Activated CD4-positive, alpha-beta memory T cell treated with anti-CD3 and anti-CD28 coated beads for 36 hours (primary cell): Measurements from ENCODE around the gene MRPS31. TPM values are rescaled to one million over a fixed set of nuclear protein-coding genes. Genes with fewer than 3 reads are reported as not detected.
"Not testable (repeated sequence)": the region's sequence is repeated elsewhere in the genome, so short reads cannot be mapped to it uniquely, and the experiment has no call there.

Experiments
- CTCF ChIA-PET: fragments of 350-600 bp; sonication (Branson Sonifier 250); formaldehyde crosslinking; loops from one replicate; lab custom pipeline; 2021; ENCODE audit warnings: antibody characterized with exemption, inconsistent platforms; lab: Charles Lee
- POLR2A ChIA-PET: fragments of 350-600 bp; sonication (Branson Sonifier 250); formaldehyde crosslinking; loops from one replicate; lab custom pipeline; 2021; ENCODE audit warnings: antibody characterized with exemption; lab: Charles Lee
- DNase-seq: peaks from one replicate; pipeline ENCODE4 v3.0.0-alpha.2; 2020
- H3K27ac Mint-ChIP-seq: one replicate; pipeline ENCODE4 v1.8.0; 2021; ENCODE audit warnings: mixed read lengths
- H3K27me3 Mint-ChIP-seq: one replicate; pipeline ENCODE4 v1.8.0; 2021; ENCODE audit warnings: mixed read lengths
- H3K36me3 Mint-ChIP-seq: one replicate; pipeline ENCODE4 v1.8.0; 2021; ENCODE audit warnings: mixed read lengths
- H3K4me1 Mint-ChIP-seq: one replicate; pipeline ENCODE4 v1.8.0; 2021; ENCODE audit warnings: low read depth, mixed read lengths
- H3K4me3 Mint-ChIP-seq: one replicate; pipeline ENCODE4 v1.8.0; 2021; ENCODE audit warnings: mild to moderate bottlenecking, mixed read lengths
- H3K9me3 Mint-ChIP-seq: one replicate; pipeline ENCODE4 v1.8.0; 2021; ENCODE audit warnings: mixed read lengths
- intact Hi-C: fragments of 100-400 bp; cut with micrococcal nuclease; formaldehyde crosslinking; loops from one replicate; pipeline ENCODE4 v1.15.1; 2023
- total RNA-seq, 2 experiments: library from RNA; stranded (reverse); gene quantifications; one replicate each; pipeline ENCODE4 v1.2.3, GENCODE V29; 2021

Gene MRPS31
- total RNA-seq, 2 experiments from 2014 or later, result 35.6 to 40.4 TPM

GRCh38 chr13:40755082-40755700 lies 15.8 kb downstream of the MRPS31 start:
- CTCF ChIA-PET, result no interaction called here
- no peak for DNase-seq
- H3K9me3 Mint-ChIP-seq, result no peaks in the 10 kb centered on the region
- H3K4me1 Mint-ChIP-seq, result peaks cover 7% of the 10 kb centered on the region
- intact Hi-C loops, result no loop called here
- POLR2A ChIA-PET, result no interaction called here
- peaks cover 37% of the 10 kb centered on the region for H3K36me3 Mint-ChIP-seq
- H3K4me3 Mint-ChIP-seq, result no peak overlapping the region
- H3K27me3 Mint-ChIP-seq, result no peaks in the 10 kb centered on the region
- H3K27ac Mint-ChIP-seq, result no peak overlapping the region

GRCh38 chr13:40749327-40749726 lies 21.7 kb downstream of the MRPS31 start:
- ChIA-PET POLR2A (no interaction called here), CTCF (interaction anchor here (1.7 kb wide), 1 partner anchor 28 kb away, joined by 5 read pairs; no protein-coding TSS in a partner anchor)
- intact Hi-C loops, result no loop called here
- H3K36me3 Mint-ChIP-seq, result peaks cover 17% of the 10 kb centered on the region
- H3K4me3 Mint-ChIP-seq, result no peak overlapping the region
- no peak for DNase-seq
- no peak overlapping the region for H3K27ac Mint-ChIP-seq
- no peaks in the 10 kb centered on the region for H3K27me3 Mint-ChIP-seq
- H3K9me3 Mint-ChIP-seq, result no peaks in the 10 kb centered on the region
- peaks cover 7% of the 10 kb centered on the region for H3K4me1 Mint-ChIP-seq

GRCh38 chr13:40735232-40735548 lies 35.8 kb downstream of the MRPS31 start:
- H3K9me3 Mint-ChIP-seq, H3K27me3 Mint-ChIP-seq, H3K27ac Mint-ChIP-seq, H3K36me3 Mint-ChIP-seq, DNase-seq, POLR2A ChIA-PET, H3K4me1 Mint-ChIP-seq, CTCF ChIA-PET, H3K4me3 Mint-ChIP-seq, intact Hi-C loops: not testable (repeated sequence)

GRCh38 chr13:40734536-40735231 lies 36.3 kb downstream of the MRPS31 start:
- H3K4me3 Mint-ChIP-seq, intact Hi-C loops, H3K27ac Mint-ChIP-seq, DNase-seq, H3K4me1 Mint-ChIP-seq, H3K27me3 Mint-ChIP-seq, H3K9me3 Mint-ChIP-seq, POLR2A ChIA-PET, CTCF ChIA-PET: not testable (repeated sequence)
- peaks cover 10% of the 10 kb centered on the region for H3K36me3 Mint-ChIP-seq

GRCh38 chr13:40732658-40733057 lies 38.3 kb downstream of the MRPS31 start:
- Mint-ChIP-seq H3K36me3 (peaks cover 14% of the 10 kb centered on the region), H3K9me3 (no peaks in the 10 kb centered on the region), H3K27ac (no peak overlapping the region), H3K4me3 (no peak overlapping the region), H3K27me3 (no peaks in the 10 kb centered on the region), H3K4me1 (peaks cover 8% of the 10 kb centered on the region)
- intact Hi-C loops, result no loop called here
- ChIA-PET POLR2A (no interaction called here), CTCF (no interaction called here)
- DNase-seq, result no peak

- ChIA-PET CTCF (no interaction called here), POLR2A (no interaction called here)
- Mint-ChIP-seq H3K4me3 (no peak overlapping the region), H3K4me1 (no peaks in the 10 kb centered on the region), H3K27me3 (no peaks in the 10 kb centered on the region), H3K9me3 (no peaks in the 10 kb centered on the region), H3K36me3 (peaks cover 16% of the 10 kb centered on the region), H3K27ac (no peak overlapping the region)
- intact Hi-C loops, result no loop called here
- DNase-seq, result no peak
Observed at GRCh38 chr13:40728595-40728994, 42.4 kb downstream of the MRPS31 start.

GRCh38 chr13:40714433-40714832 lies 56.6 kb downstream of the MRPS31 start:
- peaks cover 37% of the 10 kb centered on the region for H3K36me3 Mint-ChIP-seq
- H3K4me1 Mint-ChIP-seq, CTCF ChIA-PET: not testable (repeated sequence)

GRCh38 chr13:40706439-40706838 lies 64.6 kb downstream of the MRPS31 start:
- peaks cover 5% of the 10 kb centered on the region for H3K4me1 Mint-ChIP-seq
- intact Hi-C loops, result no loop called here
- DNase-seq, result no peak
- CTCF ChIA-PET, result no interaction called here
- POLR2A ChIA-PET, result no interaction called here
- no peaks in the 10 kb centered on the region for H3K27me3 Mint-ChIP-seq
- no peak overlapping the region for H3K27ac Mint-ChIP-seq
- peaks cover 5% of the 10 kb centered on the region for H3K36me3 Mint-ChIP-seq
- H3K9me3 Mint-ChIP-seq, result peaks cover 42% of the 10 kb centered on the region
- H3K4me3 Mint-ChIP-seq, result no peak overlapping the region

More at GRCh38 chr13:40714433-40714832, 56.6 kb downstream of the MRPS31 start:
- POLR2A ChIA-PET, H3K27me3 Mint-ChIP-seq, H3K27ac Mint-ChIP-seq, intact Hi-C loops, DNase-seq, H3K4me3 Mint-ChIP-seq: not testable (repeated sequence)
- H3K9me3 Mint-ChIP-seq, result peaks cover 25% of the 10 kb centered on the region

GRCh38 chr13:40697711-40698110 lies 73.3 kb downstream of the MRPS31 start:
- no peak overlapping the region for H3K4me3 Mint-ChIP-seq
- ChIA-PET CTCF (interaction anchor here (0.8 kb wide), 1 partner anchor 80 kb away, joined by 3 read pairs; no protein-coding TSS in a partner anchor), POLR2A (no interaction called here)
- DNase-seq, result no peak
- no peaks in the 10 kb centered on the region for H3K36me3 Mint-ChIP-seq
- no peaks in the 10 kb centered on the region for H3K9me3 Mint-ChIP-seq
- intact Hi-C loops, result no loop called here
- no peaks in the 10 kb centered on the region for H3K4me1 Mint-ChIP-seq
- H3K27ac Mint-ChIP-seq, result no peak overlapping the region
- H3K27me3 Mint-ChIP-seq, result no peaks in the 10 kb centered on the region

- Mint-ChIP-seq H3K4me3 (no peak overlapping the region), H3K4me1 (no peaks in the 10 kb centered on the region), H3K27me3 (no peaks in the 10 kb centered on the region), H3K27ac (no peak overlapping the region), H3K9me3 (no peaks in the 10 kb centered on the region), H3K36me3 (no peaks in the 10 kb centered on the region)
- no peak for DNase-seq
- ChIA-PET CTCF (interaction anchor here (0.6 to 1.8 kb wide), 3 partner anchors 11 to 85 kb away, joined by 3 to 6 read pairs (median 6); no protein-coding TSS in a partner anchor), POLR2A (interaction anchor here (0.7 kb wide), 1 partner anchor 714 kb away, joined by 5 read pairs; no protein-coding TSS in a partner anchor)
- intact Hi-C loops, result no loop called here
Observed at GRCh38 chr13:40694426-40694825, 76.6 kb downstream of the MRPS31 start.

GRCh38 chr13:40692946-40693345 lies 78.0 kb downstream of the MRPS31 start:
- H3K4me1 Mint-ChIP-seq, result no peaks in the 10 kb centered on the region
- ChIA-PET POLR2A (no interaction called here), CTCF (no interaction called here)
- H3K27ac Mint-ChIP-seq, result no peak overlapping the region
- DNase-seq, result no peak
- no peaks in the 10 kb centered on the region for H3K9me3 Mint-ChIP-seq
- no peaks in the 10 kb centered on the region for H3K27me3 Mint-ChIP-seq
- intact Hi-C loops, result no loop called here
- H3K36me3 Mint-ChIP-seq, result no peaks in the 10 kb centered on the region
- no peak overlapping the region for H3K4me3 Mint-ChIP-seq

GRCh38 chr13:40688781-40689180 lies 82.2 kb downstream of the MRPS31 start:
- no peak for DNase-seq
- ChIA-PET CTCF (no interaction called here), POLR2A (no interaction called here)
- H3K27me3 Mint-ChIP-seq, result no peaks in the 10 kb centered on the region
- intact Hi-C loops, result no loop called here
- no peak overlapping the region for H3K27ac Mint-ChIP-seq
- no peaks in the 10 kb centered on the region for H3K36me3 Mint-ChIP-seq
- no peaks in the 10 kb centered on the region for H3K4me1 Mint-ChIP-seq
- H3K4me3 Mint-ChIP-seq, result no peak overlapping the region
- no peaks in the 10 kb centered on the region for H3K9me3 Mint-ChIP-seq
